GM12875 (cell line): ENCODE measurements around the gene PTPRU.

Experiments
- H3K4me3 ChIP-seq: one replicate; pipeline ENCODE4 v1.5.1; 2011; ENCODE audit warnings: low read depth, low read length, control low read depth
- CTCF ChIP-seq: IDR thresholded peaks from 2 replicates; pipeline ENCODE4 v1.5.1; 2011; ENCODE audit warnings: low read depth, mild to moderate bottlenecking, control low read depth, inconsistent platforms, low read length, moderate library complexity, borderline replicate concordance; ENCODE audit not compliant: insufficient read depth

The PTPRU gene

GRCh38 chr1:29322861-29323585 lies 86.7 kb downstream of the PTPRU start:
- TF ChIP-seq CTCF, result no peak
- no peak overlapping the region for H3K4me3 ChIP-seq

DNA sequence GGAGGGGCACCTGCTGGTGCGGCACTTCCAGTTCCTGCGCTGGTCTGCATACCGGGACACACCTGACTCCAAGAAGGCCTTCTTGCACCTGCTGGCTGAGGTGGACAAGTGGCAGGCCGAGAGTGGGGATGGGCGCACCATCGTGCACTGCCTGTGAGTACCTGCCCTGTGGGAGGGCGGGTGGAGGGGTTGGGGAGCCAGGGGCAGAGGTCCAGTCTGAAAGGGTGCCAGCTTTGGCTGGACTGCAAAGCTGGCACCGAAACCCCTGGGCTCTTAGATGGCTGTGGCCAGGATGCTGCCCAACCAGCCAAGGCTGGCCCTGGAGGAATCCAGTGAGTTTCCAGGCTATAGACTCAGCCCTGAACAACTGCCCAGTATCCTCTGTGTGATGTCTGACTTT lies 87.3 kb downstream of the PTPRU start:
- H3K4me3 ChIP-seq, result no peak overlapping the region
- no peak for TF ChIP-seq CTCF

- no peak overlapping the region for H3K4me3 ChIP-seq
Observed at GRCh38 chr1:29324202-29324601, 87.9 kb downstream of the PTPRU start.

DNA sequence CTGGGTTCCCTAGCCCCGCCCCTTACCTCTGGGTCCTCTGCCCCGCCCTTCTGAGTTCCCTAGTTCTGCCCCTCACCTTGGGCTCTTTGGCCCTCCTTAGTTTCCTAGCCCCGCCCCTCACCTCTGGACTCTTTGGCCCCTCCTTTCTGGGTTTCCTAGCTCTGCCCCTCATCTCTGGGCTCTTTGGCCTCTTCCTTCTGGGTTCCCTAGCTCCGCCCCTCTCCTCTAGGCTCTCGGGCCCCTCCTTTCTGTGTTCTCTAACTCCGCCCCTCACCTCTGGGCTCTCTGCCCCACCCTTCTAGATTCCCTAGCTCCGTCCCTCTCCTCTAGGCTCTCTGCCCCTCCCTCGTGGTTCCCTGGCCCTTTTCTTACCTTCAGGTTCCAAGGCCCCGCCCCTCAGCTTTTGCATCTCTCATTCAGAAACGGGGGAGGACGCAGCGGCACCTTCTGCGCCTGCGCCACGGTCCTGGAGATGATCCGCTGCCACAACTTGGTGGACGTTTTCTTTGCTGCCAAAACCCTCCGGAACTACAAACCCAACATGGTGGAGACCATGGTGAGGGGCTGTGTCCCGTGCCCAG lies 88.5 kb downstream of the PTPRU start:
- no peak for TF ChIP-seq CTCF
- H3K4me3 ChIP-seq, result no peak overlapping the region

More at GRCh38 chr1:29324202-29324601, 87.9 kb downstream of the PTPRU start:
- no peak for TF ChIP-seq CTCF

GRCh38 chr1:29325675-29326074 lies 89.4 kb downstream of the PTPRU start:
- H3K4me3 ChIP-seq, result no peak overlapping the region
- TF ChIP-seq CTCF, result no peak

DNA sequence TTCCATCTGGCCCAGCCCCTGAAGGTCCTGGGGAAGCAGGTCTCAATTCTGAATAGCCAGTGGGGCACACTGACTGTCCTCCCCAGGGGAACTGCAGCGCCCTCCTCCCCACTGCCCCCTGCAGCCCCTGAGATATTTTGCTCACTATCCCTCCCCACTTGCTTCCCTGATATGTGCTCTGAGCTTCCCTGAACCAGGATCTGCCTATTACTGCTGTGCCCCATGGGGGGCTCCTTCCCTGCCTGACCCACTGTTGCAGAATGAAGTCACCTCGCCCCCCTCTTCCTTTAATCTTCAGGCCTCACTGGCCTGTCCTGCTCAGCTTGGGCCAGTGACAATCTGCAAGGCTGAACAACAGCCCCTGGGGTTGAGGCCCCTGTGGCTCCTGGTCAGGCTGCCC lies 89.8 kb downstream of the PTPRU start:
- no peak overlapping the region for H3K4me3 ChIP-seq

More for the DNA sequence above, 89.8 kb downstream of the PTPRU start:
- no peak for TF ChIP-seq CTCF
